H1 (cell line): ENCODE measurements around the gene STARD8. TPM values are rescaled to one million over a fixed set of nuclear protein-coding genes. Genes with fewer than 3 reads are reported as not detected.

Experiments
- CTCF ChIA-PET: fragments of 300-600 bp; sonication (Branson Sonifier 250); formaldehyde crosslinking; loops from one replicate; lab custom pipeline; 2021; ENCODE audit not compliant: partially characterized antibody; lab: Charles Lee
- POLR2A ChIA-PET: fragments of 300-600 bp; sonication (Branson Sonifier 250); formaldehyde crosslinking; loops from one replicate; lab custom pipeline; 2021; ENCODE audit warnings: inconsistent platforms; ENCODE audit not compliant: partially characterized antibody; lab: Charles Lee
- DNase-seq, 2 experiments: peaks; one replicate each; pipeline versions ENCODE4 v3.0.0 to v3.0.0-alpha.2; 2010 to 2022; ENCODE audit warnings: low spot score in 2 of 2, low read depth in 1 of 2, mixed read lengths in 1 of 2
- FAIRE-seq: peaks from 2 replicates; lab custom pipeline; 2011; peaks lifted over from hg19 to GRCh38; lab: Jason Lieb, UNC
- H2AFZ ChIP-seq: 2 replicates; pipeline ENCODE4 v1.8.1; 2012; ENCODE audit warnings: low read length, inconsistent platforms
- H2AK5ac ChIP-seq: 2 replicates; pipeline ENCODE4 v1.6.1; 2013; ENCODE audit warnings: low read depth, low read length
- H2BK120ac ChIP-seq: replicated peaks from 2 replicates; pipeline ENCODE3; 2013; ENCODE audit warnings: low read depth, low read length, inconsistent platforms
- H2BK12ac ChIP-seq: 2 replicates; pipeline ENCODE4 v1.6.1; 2013; ENCODE audit warnings: low read depth, low read length
- H2BK15ac ChIP-seq: 2 replicates; pipeline ENCODE4 v1.6.1; 2013; ENCODE audit warnings: low read length
- H2BK20ac ChIP-seq: 2 replicates; pipeline ENCODE4 v1.6.1; 2013; ENCODE audit warnings: low read length
- H2BK5ac ChIP-seq: 2 replicates; pipeline ENCODE4 v1.6.1; 2013; ENCODE audit warnings: low read depth, low read length
- H3K14ac ChIP-seq: 2 replicates; pipeline ENCODE4 v1.6.1; 2013; ENCODE audit warnings: inconsistent platforms; ENCODE audit not compliant: insufficient read length
- H3K18ac ChIP-seq: 2 replicates; pipeline ENCODE4 v1.6.1; 2013; ENCODE audit warnings: low read length; ENCODE audit errors: extremely low read depth
- H3K23ac ChIP-seq: 2 replicates; pipeline ENCODE4 v1.6.1; 2013; ENCODE audit warnings: inconsistent platforms; ENCODE audit not compliant: insufficient read length
- H3K23me2 ChIP-seq: 2 replicates; pipeline ENCODE4 v1.6.1; 2013; ENCODE audit warnings: low read depth, low read length
- H3K27ac ChIP-seq: 2 replicates; pipeline ENCODE4 v1.6.1; 2011; ENCODE audit warnings: low read depth, low read length, inconsistent platforms
- H3K27me3 ChIP-seq, 4 experiments: replicated peaks in 1 of 4; 1 replicate in 1 of 4; 2 replicates in 3 of 4; pipeline versions ENCODE4 v1.6.1 to v1.8.1; 2011 to 2013; ENCODE audit warnings: low read length in 3 of 4, mild to moderate bottlenecking in 3 of 4, inconsistent platforms in 2 of 4, mixed read lengths in 2 of 4, moderate library complexity in 1 of 4; ENCODE audit not compliant: control insufficient read depth in 3 of 4, insufficient read depth in 3 of 4; ENCODE audit errors: extremely low read depth in 1 of 4
- H3K36me3 ChIP-seq, 4 experiments: 2 replicates each; pipeline versions ENCODE4 v1.6.1 to v1.8.1; 2011 to 2013; ENCODE audit warnings: mild to moderate bottlenecking in 4 of 4, low read length in 3 of 4, moderate library complexity in 2 of 4, control low read depth in 1 of 4, inconsistent platforms in 1 of 4; ENCODE audit not compliant: insufficient read depth in 4 of 4, control insufficient read depth in 2 of 4
- H3K4ac ChIP-seq: replicated peaks from 2 replicates; pipeline ENCODE3; 2013; ENCODE audit warnings: low read length, low read depth, mixed read lengths, inconsistent platforms; ENCODE audit not compliant: insufficient read length
- H3K4me1 ChIP-seq, 4 experiments: replicated peaks in 1 of 4; 1 replicate in 1 of 4; 2 replicates in 3 of 4; pipeline versions ENCODE4 v1.6.1 to v1.8.1; 2011 to 2013; ENCODE audit warnings: low read length in 3 of 4, inconsistent platforms in 2 of 4, mixed read lengths in 1 of 4; ENCODE audit not compliant: insufficient read depth in 4 of 4, control insufficient read depth in 3 of 4
- H3K4me2 ChIP-seq, 2 experiments: 2 replicates each; pipeline versions ENCODE4 v1.6.1 to v1.8.1; 2011 to 2013; ENCODE audit warnings: low read depth in 2 of 2, low read length in 2 of 2, control low read depth in 1 of 2, inconsistent platforms in 1 of 2, mild to moderate bottlenecking in 1 of 2; ENCODE audit not compliant: insufficient read depth in 1 of 2
- H3K4me3 ChIP-seq, 4 experiments: fragments of 200-600, 300-600 bp in 1 of 4; sonication (generic), shearing (Covaris generic), sonication (Bioruptor Twin) in 1 of 4; 2 replicates each; pipeline versions ENCODE4 v1.5.1 to v1.8.1; 2011 to 2016; ENCODE audit warnings: low read length in 4 of 4, low read depth in 3 of 4, control low read depth in 2 of 4, inconsistent platforms in 2 of 4, mild to moderate bottlenecking in 2 of 4, mixed read lengths in 1 of 4, moderate library complexity in 1 of 4; ENCODE audit not compliant: insufficient read depth in 2 of 4; ENCODE audit errors: extremely low read depth in 1 of 4
- H3K56ac ChIP-seq: replicated peaks from 2 replicates; pipeline ENCODE3; 2013; ENCODE audit warnings: low read depth, mild to moderate bottlenecking, mixed read lengths, low read length, inconsistent platforms; ENCODE audit not compliant: insufficient read length
- H3K79me1 ChIP-seq: 2 replicates; pipeline ENCODE4 v1.6.1; 2013; ENCODE audit warnings: low read depth, low read length, control low read depth
- H3K79me2 ChIP-seq, 2 experiments: 2 replicates each; pipeline versions ENCODE4 v1.6.1 to v1.8.1; 2012 to 2013; ENCODE audit warnings: low read length in 2 of 2, mild to moderate bottlenecking in 2 of 2, inconsistent platforms in 1 of 2; ENCODE audit not compliant: insufficient read depth in 2 of 2, control insufficient read depth in 1 of 2
- H3K9ac ChIP-seq, 4 experiments: replicated peaks in 1 of 4; 1 replicate in 1 of 4; 2 replicates in 3 of 4; pipeline versions ENCODE4 v1.6.1 to v1.8.1; 2011 to 2013; ENCODE audit warnings: low read depth in 3 of 4, low read length in 3 of 4, control low read depth in 2 of 4, mild to moderate bottlenecking in 2 of 4, moderate library complexity in 2 of 4, inconsistent platforms in 1 of 4; ENCODE audit errors: extremely low read depth in 1 of 4
- H3K9me3 ChIP-seq, 2 experiments: 2 replicates each; pipeline versions ENCODE4 v1.6.1 to v1.8.1; 2012 to 2013; ENCODE audit warnings: mild to moderate bottlenecking in 2 of 2, moderate library complexity in 2 of 2, control low read depth in 1 of 2, inconsistent platforms in 1 of 2, low read depth in 1 of 2, low read length in 1 of 2, mixed read lengths in 1 of 2; ENCODE audit not compliant: insufficient read depth in 2 of 2
- H4K20me1 ChIP-seq, 2 experiments: replicated peaks in 1 of 2; 2 replicates each; pipeline versions ENCODE3 to v1.8.1; 2011 to 2013; ENCODE audit warnings: inconsistent platforms in 2 of 2, low read length in 2 of 2, mild to moderate bottlenecking in 1 of 2; ENCODE audit not compliant: insufficient read depth in 2 of 2, control insufficient read depth in 1 of 2
- H4K5ac ChIP-seq: 2 replicates; pipeline ENCODE4 v1.6.1; 2013; ENCODE audit warnings: low read length, low read depth, mixed read lengths, inconsistent platforms; ENCODE audit not compliant: insufficient read length
- H4K8ac ChIP-seq: 2 replicates; pipeline ENCODE4 v1.8.0; 2013; ENCODE audit warnings: mild to moderate bottlenecking, moderate library complexity, low read length, inconsistent platforms; ENCODE audit not compliant: insufficient read depth; ENCODE audit errors: extremely low read depth
- H4K91ac ChIP-seq: replicated peaks from 2 replicates; pipeline ENCODE3; 2013; ENCODE audit warnings: low read length, mixed read lengths, inconsistent platforms; ENCODE audit not compliant: insufficient read length
- MAX ChIP-seq: IDR thresholded peaks from 2 replicates; pipeline ENCODE4 v1.6.1; 2012; ENCODE audit warnings: inconsistent platforms
- WGBS, 2 experiments: shearing (Covaris generic) in 1 of 2; methylation state at CpG; one replicate each; pipeline versions ENCODE4 v1.1.6 to v1.1.7; 2013 to 2015; ENCODE audit warnings: low lambda C conversion rate in 2 of 2, mixed read lengths in 2 of 2, inconsistent platforms in 1 of 2, low coverage in 1 of 2, missing lambda C conversion rate in 1 of 2; ENCODE audit not compliant: insufficient replicate concordance in 2 of 2, insufficient coverage in 1 of 2, insufficient read length in 1 of 2; ENCODE audit errors: extremely low coverage in 1 of 2, missing lambda C conversion rate in 1 of 2; 5-methylcytosine and 5-hydroxymethylcytosine counted together
- polyA plus RNA-seq, 7 experiments: library from polyadenylated mRNA; depleted of rRNA in 3 of 7; stranded (reverse) in 5 of 7; unstranded in 2 of 7; fragments of >200 nt in 5 of 7; fragments of 200-250 nt in 2 of 7; gene quantifications; 1 replicate in 5 of 7; 2 replicates in 1 of 7; 4 replicates in 1 of 7; pipeline versions ENCODE4 v1.2.1 to v1.2.3, GENCODE V29; 2011 to 2013; ENCODE audit warnings: missing spikeins in 2 of 7, mixed read lengths in 2 of 7
- total RNA-seq: library from RNA; stranded (reverse); fragmentation: NEBNext Ultra II Directional; extraction: Animal tissue kit (Norgen Biotek cat#: 25700); gene quantifications from 2 replicates; pipeline ENCODE4 v1.2.1, GENCODE V29; 2021

Gene STARD8
- total and polyA plus RNA-seq, 2 of the 8 experiments (the other 6 are each of a cell fraction or from before 2014, with no cell fraction given) = 1.8 to 3.8 TPM

- H3K27me3 ChIP-seq = no peaks in the 10 kb centered on the region
- no peak overlapping the region for H2BK20ac ChIP-seq
- no peaks in the 10 kb centered on the region for H4K20me1 ChIP-seq
- FAIRE-seq = no peak
- H3K23ac ChIP-seq = no peak overlapping the region
- no peak overlapping the region for H3K56ac ChIP-seq
- no peak overlapping the region for H3K4me2 ChIP-seq
- ChIA-PET POLR2A (no interaction called here), CTCF (interaction anchor here (1.0 to 2.5 kb wide), 3 partner anchors 16 to 73 kb away, joined by 3 to 12 read pairs (median 3); no protein-coding TSS in a partner anchor)
- no peaks in the 10 kb centered on the region for H3K79me1 ChIP-seq
- no peak overlapping the region for H2BK15ac ChIP-seq
- no peak overlapping the region for H3K4me3 ChIP-seq
- H3K14ac ChIP-seq = no peak overlapping the region
- no peaks in the 10 kb centered on the region for H3K4me1 ChIP-seq
- DNase-seq = no peak
- H3K79me2 ChIP-seq = no peaks in the 10 kb centered on the region
- no peak overlapping the region for H2BK12ac ChIP-seq
- no peak overlapping the region for H4K5ac ChIP-seq
- H2AFZ ChIP-seq = no peak overlapping the region
- WGBS, 2 experiments = 93% methylated on average over 3 of the region's 3 CpGs; no CpG with 5 or more reads in 1 of the 2 experiments
- H4K8ac ChIP-seq = no peak overlapping the region
- no peak overlapping the region for H3K18ac ChIP-seq
- H2BK5ac ChIP-seq = no peak overlapping the region
- no peak overlapping the region for H2BK120ac ChIP-seq
- no peak overlapping the region for H4K91ac ChIP-seq
- no peaks in the 10 kb centered on the region for H3K23me2 ChIP-seq
- no peak overlapping the region for H3K9ac ChIP-seq
- no peak overlapping the region for H2AK5ac ChIP-seq
- no peaks in the 10 kb centered on the region for H3K36me3 ChIP-seq
- H3K4ac ChIP-seq = no peak overlapping the region
- no peak overlapping the region for H3K27ac ChIP-seq
- no peaks in the 10 kb centered on the region for H3K9me3 ChIP-seq
- TF ChIP-seq MAX = no peak
Observed at GRCh38 chrX:68749426-68749825, 102.0 kb downstream of the STARD8 start.
